BE2C (cell line): ENCODE results near the gene NHERF1.
A peak's percentile ranks its signal among the peaks of the same experiment; 100 is the strongest.

Source experiments
- DNase-seq: peaks from one replicate; pipeline ENCODE4 v3.0.0-alpha.2; 2020
- H3K27me3 ChIP-seq: fragments of 250-450 bp; sonication (Bioruptor Pico); 2 replicates; pipeline ENCODE4 v1.5.1; 2020; ENCODE audit warnings: mild to moderate bottlenecking
- H3K36me3 ChIP-seq: fragments of 250-450 bp; sonication (Bioruptor Pico); 2 replicates; pipeline ENCODE4 v1.5.1; 2020; ENCODE audit warnings: mild to moderate bottlenecking
- H3K4me1 ChIP-seq: fragments of 250-450 bp; sonication (Bioruptor Pico); 2 replicates; pipeline ENCODE4 v1.5.1; 2020
- H3K4me3 ChIP-seq: 2 replicates; pipeline ENCODE4 v1.5.1; 2011; ENCODE audit warnings: low read depth, low read length
- H3K9me3 ChIP-seq: fragments of 250-450 bp; sonication (Bioruptor Pico); 2 replicates; pipeline ENCODE4 v1.5.1; 2020
- TF ChIP-seq, protein P1 (sequence below): IDR thresholded peaks from 2 replicates; pipeline ENCODE4 v1.5.1; 2012; ENCODE audit warnings: mild to moderate bottlenecking, low read depth, low read length

The NHERF1 gene

GRCh38 chr17:74733365-74734122 is 14.9 kb upstream of the NHERF1 start:
- Histone ChIP-seq H3K4me3 (no peak overlapping the region), H3K36me3 (no peaks in the 10 kb centered on the region), H3K4me1 (no peaks in the 10 kb centered on the region), H3K27me3 (peaks cover 26% of the 10 kb centered on the region), H3K9me3 (no peaks in the 10 kb centered on the region; the same call in 1 of the 2 replicates)
- no peak for DNase-seq
- TF ChIP-seq, protein P1, sequence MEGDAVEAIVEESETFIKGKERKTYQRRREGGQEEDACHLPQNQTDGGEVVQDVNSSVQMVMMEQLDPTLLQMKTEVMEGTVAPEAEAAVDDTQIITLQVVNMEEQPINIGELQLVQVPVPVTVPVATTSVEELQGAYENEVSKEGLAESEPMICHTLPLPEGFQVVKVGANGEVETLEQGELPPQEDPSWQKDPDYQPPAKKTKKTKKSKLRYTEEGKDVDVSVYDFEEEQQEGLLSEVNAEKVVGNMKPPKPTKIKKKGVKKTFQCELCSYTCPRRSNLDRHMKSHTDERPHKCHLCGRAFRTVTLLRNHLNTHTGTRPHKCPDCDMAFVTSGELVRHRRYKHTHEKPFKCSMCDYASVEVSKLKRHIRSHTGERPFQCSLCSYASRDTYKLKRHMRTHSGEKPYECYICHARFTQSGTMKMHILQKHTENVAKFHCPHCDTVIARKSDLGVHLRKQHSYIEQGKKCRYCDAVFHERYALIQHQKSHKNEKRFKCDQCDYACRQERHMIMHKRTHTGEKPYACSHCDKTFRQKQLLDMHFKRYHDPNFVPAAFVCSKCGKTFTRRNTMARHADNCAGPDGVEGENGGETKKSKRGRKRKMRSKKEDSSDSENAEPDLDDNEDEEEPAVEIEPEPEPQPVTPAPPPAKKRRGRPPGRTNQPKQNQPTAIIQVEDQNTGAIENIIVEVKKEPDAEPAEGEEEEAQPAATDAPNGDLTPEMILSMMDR, result no peak

DNA sequence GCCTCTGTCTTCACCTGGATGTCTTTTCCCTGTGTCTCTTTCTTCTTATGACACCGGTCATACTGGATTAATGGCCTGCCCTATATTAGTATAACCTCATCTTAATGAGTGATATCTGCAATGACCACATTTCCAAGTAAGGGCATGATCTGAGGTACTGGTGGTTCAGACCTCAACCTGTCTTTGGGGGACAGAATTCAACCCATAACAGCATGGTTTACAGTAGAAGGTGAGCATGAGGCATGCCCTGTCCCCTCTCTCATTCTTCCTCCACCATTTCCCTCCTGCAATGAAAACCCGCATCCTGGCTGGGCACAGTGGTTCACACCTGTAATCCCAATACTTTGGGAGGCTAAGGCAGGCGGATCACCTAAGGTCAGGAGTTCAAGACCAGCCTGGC is 14.2 kb upstream of the NHERF1 start:
- Histone ChIP-seq H3K27me3 (peaks cover 28% of the 10 kb centered on the region), H3K4me3 (no peak overlapping the region), H3K36me3 (no peaks in the 10 kb centered on the region), H3K9me3 (no peaks in the 10 kb centered on the region; the same call in 1 of the 2 replicates), H3K4me1 (no peaks in the 10 kb centered on the region)
- TF ChIP-seq, protein P1, result no peak
- DNase-seq, result no peak

DNA sequence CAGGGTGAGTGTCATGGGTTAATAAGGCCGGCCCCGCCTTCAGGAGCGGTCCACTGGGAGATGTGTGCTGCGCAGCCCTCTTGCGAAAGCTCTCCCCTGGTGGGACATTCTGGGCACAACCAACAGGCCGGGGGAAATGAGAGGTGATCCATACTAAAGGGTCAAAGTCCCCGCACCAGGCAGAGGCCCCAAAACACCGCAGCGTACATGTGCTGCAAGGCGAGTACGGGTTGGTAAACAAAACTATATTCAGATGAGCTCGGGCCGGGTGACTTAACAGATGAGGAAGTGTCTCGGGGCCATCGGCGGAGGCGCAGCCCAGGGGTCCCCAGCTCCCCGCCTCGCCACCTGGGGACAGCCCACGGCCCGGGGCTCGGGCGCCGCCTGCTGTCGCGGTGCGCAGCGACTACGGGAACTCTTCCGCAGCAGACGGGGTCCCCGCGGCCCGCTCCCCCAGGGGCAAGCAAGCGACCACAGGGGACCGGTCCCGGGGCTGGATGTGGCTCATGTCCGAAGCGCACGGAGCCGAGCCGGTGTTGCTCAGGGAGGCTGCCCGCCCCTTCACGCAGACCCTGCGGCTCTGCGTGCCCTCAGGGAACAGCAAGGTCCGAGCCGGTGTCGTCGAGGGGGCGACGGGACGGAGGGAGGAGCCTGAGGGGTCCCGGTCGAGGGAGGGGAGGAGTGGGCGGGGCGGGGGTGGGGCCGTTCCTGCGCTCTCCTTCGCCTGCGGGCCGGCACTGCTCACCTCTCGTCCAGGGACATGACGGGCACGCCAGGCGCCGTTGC is 11.7 kb upstream of the NHERF1 start, which contains the start of gene RAB37:
RAB37 (plus strand) TSS at position 744 of the 786 bp plus-strand sequence; CDS start at position 761, 17 bp downstream.
- H3K27me3 ChIP-seq, result peaks cover 28% of the 10 kb centered on the region
- H3K4me1 ChIP-seq, result no peaks in the 10 kb centered on the region
- H3K4me3 ChIP-seq, result peak within 1 kb of the TSS; percentile 26
- H3K36me3 ChIP-seq, result no peaks in the 10 kb centered on the region
- TF ChIP-seq, protein P1, result peak; percentile 45
- no peaks in the 10 kb centered on the region for H3K9me3 ChIP-seq
- DNase-seq, result peak; percentile 35

- H3K9me3 ChIP-seq, result no peaks in the 10 kb centered on the region
- peaks cover 28% of the 10 kb centered on the region for H3K27me3 ChIP-seq
- TF ChIP-seq, protein P1, result peak; percentile 58
- no peaks in the 10 kb centered on the region for H3K4me1 ChIP-seq
- peak overlapping the region; percentile 26 for H3K4me3 ChIP-seq
- DNase-seq, result peak; percentile 54
- no peaks in the 10 kb centered on the region for H3K36me3 ChIP-seq
Observed at GRCh38 chr17:74737299-74738050, 11.0 kb upstream of the NHERF1 start.

GRCh38 chr17:74738051-74738996 is 10.1 kb upstream of the NHERF1 start:
- Histone ChIP-seq H3K4me1 (no peaks in the 10 kb centered on the region), H3K9me3 (no peaks in the 10 kb centered on the region), H3K4me3 (peak overlapping the region; percentile 26), H3K27me3 (peaks cover 28% of the 10 kb centered on the region), H3K36me3 (no peaks in the 10 kb centered on the region)
- DNase-seq, result no peak
- TF ChIP-seq, protein P1, result no peak
